Measurements from ENCODE around the gene DPH2. TPM values are rescaled to one million over a fixed set of nuclear protein-coding genes. Genes with fewer than 3 reads are reported as not detected.
A peak's percentile ranks its signal among the peaks of the same experiment; 100 is the strongest.

The DPH2 gene, protein sequence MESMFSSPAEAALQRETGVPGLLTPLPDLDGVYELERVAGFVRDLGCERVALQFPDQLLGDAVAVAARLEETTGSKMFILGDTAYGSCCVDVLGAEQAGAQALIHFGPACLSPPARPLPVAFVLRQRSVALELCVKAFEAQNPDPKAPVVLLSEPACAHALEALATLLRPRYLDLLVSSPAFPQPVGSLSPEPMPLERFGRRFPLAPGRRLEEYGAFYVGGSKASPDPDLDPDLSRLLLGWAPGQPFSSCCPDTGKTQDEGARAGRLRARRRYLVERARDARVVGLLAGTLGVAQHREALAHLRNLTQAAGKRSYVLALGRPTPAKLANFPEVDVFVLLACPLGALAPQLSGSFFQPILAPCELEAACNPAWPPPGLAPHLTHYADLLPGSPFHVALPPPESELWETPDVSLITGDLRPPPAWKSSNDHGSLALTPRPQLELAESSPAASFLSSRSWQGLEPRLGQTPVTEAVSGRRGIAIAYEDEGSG
- total RNA-seq, result 10 to 100 TPM; 22.2 to 27.7 TPM

DNA sequence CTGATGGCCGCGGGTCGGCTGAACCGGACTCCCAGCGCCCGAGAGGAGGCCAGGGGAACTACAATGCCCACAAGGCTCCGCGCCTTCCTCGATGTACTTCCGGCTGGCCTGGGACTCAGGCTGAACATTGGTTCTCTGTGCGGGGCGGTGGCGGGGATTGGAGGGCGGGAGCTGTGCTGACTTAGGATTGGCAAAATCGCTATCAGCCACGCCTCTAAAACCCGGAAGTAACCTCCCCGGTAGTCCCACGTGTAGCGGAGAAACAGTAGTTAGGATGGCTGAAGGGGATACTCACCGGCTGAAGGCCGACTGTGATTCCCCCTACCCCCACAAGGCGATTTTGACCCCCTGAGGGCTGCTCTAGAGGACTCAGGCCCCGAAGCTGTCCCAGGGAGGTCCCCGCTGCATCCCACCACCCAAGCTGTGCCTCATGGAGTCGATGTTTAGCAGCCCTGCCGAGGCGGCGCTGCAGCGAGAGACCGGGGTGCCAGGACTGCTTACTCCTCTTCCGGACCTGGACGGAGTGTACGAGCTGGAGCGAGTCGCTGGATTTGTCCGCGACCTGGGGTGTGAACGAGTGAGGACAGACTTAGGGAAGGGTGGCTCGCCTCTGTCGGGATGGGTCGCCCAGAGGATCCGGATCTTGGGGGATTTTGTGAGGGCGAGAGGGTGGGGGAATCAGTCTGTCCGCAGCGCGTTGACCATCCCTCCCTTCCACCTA is at the start of gene DPH2:
TSS of gene DPH2 (plus strand) at position 265 of the 721 bp plus-strand sequence. CDS start at position 431, 166 bp downstream.
- CTCF ChIA-PET, result interaction anchor here (1.1 to 1.7 kb wide), 3 partner anchors 21 to 78 kb away, joined by 3 to 8 read pairs (median 4); no protein-coding TSS in a partner anchor
- Mint-ChIP-seq H3K4me1 (ENCODE audit: low read depth) (peaks cover 26% of the 10 kb centered on the region), H3K4me3 (peak within 1 kb of the TSS; percentile 96)

DNA sequence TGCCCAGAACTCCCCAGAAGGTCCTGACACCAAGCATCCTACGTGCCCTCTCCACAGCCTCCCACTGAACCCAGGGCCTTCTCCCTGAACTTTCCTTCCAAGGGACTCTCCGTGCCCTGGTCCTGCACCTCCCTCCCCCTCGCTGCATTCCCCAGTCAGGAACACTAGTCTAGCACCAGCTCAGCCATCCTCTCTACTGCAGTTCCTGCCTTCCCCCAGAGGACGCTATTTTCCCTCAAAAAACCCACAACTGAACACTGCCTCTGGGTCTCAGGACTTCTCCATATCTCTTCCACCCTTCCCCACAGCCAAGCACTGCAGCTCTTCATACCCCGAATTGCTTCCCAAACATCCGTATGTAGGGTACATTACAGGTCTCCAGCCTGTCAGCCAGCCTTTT is 48.8 kb upstream of the DPH2 start:
- CTCF ChIA-PET, result interaction anchor here (1.6 kb wide), 1 partner anchor 157 kb away, joined by 6 read pairs; no protein-coding TSS in a partner anchor
- H3K27ac Mint-ChIP-seq, result no peak overlapping the region
- no peak for DNase-seq
- no peak overlapping the region for H3K4me3 Mint-ChIP-seq
- H3K27me3 Mint-ChIP-seq (ENCODE audit: low read depth), result no peaks in the 10 kb centered on the region
- no peaks in the 10 kb centered on the region for H3K9me3 Mint-ChIP-seq
- peaks cover 6% of the 10 kb centered on the region for H3K36me3 Mint-ChIP-seq (ENCODE audit: low read depth)
- intact Hi-C loops (cut with micrococcal nuclease), result no loop called here
- no peaks in the 10 kb centered on the region for H3K4me1 Mint-ChIP-seq (ENCODE audit: low read depth)

More for the DNA sequence above, at the start of gene DPH2:
- Mint-ChIP-seq H3K27ac (peak within 1 kb of the TSS; percentile 46), H3K36me3 (ENCODE audit: low read depth) (peaks cover 16% of the 10 kb centered on the region), H3K27me3 (ENCODE audit: low read depth) (no peaks in the 10 kb centered on the region), H3K9me3 (no peaks in the 10 kb centered on the region)
- DNase-seq, result peak; percentile 98
- intact Hi-C loops (cut with micrococcal nuclease), result loop anchor here (1.0 kb wide), 1 partner anchor 24 kb away; the partner anchor contains the start of gene IPO13

DNA sequence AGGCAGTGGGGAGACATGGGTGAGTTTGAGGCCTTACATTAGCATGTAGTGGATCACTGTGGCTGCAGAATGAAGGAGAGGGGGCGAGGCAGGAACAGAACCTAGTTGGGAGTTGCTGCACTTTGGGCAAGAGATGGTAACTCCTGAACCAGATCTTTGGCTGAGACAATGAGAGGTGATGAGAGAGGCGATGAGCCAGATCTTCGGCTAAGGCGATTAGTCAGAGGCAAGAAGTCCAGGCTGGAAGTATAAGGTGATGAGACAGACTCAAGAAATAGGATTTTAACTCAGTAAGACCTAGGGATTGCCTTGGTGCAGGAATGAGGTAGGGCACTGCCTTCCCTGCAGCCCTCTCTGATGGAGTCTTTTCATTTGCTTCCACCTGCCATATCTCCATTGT is 45.3 kb upstream of the DPH2 start:
- H3K9me3 Mint-ChIP-seq, result no peaks in the 10 kb centered on the region
- H3K4me1 Mint-ChIP-seq (ENCODE audit: low read depth), result no peaks in the 10 kb centered on the region
- no peaks in the 10 kb centered on the region for H3K27me3 Mint-ChIP-seq (ENCODE audit: low read depth)
- no peak overlapping the region for H3K4me3 Mint-ChIP-seq
- DNase-seq, result no peak
- H3K36me3 Mint-ChIP-seq (ENCODE audit: low read depth), result peaks cover 6% of the 10 kb centered on the region
- intact Hi-C loops (cut with micrococcal nuclease), result no loop called here
- CTCF ChIA-PET, result interaction anchor here (1.5 to 3.2 kb wide), 2 partner anchors 10 to 161 kb away, joined by 4 to 25 read pairs; partner anchors contain the start of gene ARTN
- no peak overlapping the region for H3K27ac Mint-ChIP-seq

DNA sequence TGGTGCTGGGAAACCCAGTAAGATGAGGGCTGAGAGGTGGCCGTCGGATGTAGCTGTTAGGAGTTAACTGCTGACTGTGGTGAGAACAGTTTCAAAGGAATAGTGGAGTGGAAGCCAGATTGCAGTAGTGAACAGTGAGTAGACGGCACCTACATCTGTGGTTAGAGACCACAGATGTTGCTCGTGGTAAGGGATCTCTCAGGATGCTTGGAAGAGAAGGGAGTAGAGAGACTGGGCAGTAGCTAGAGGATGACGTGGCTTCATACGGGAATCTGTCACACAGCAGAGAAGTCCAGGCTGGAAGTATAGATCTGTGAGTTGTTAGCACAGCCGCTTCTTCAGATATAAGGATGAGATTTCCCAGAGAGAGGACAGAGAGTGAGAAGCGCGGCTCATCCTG is 44.0 kb upstream of the DPH2 start:
- no peaks in the 10 kb centered on the region for H3K27me3 Mint-ChIP-seq (ENCODE audit: low read depth)
- CTCF ChIA-PET, result interaction anchor here (1.3 to 3.2 kb wide), 2 partner anchors 8 to 162 kb away, joined by 4 to 25 read pairs; partner anchors contain the start of gene ARTN
- DNase-seq, result no peak
- no peak overlapping the region for H3K27ac Mint-ChIP-seq
- H3K36me3 Mint-ChIP-seq (ENCODE audit: low read depth), result peaks cover 6% of the 10 kb centered on the region
- H3K4me1 Mint-ChIP-seq (ENCODE audit: low read depth), result no peaks in the 10 kb centered on the region
- no peaks in the 10 kb centered on the region for H3K9me3 Mint-ChIP-seq
- intact Hi-C loops (cut with micrococcal nuclease), result no loop called here
- no peak overlapping the region for H3K4me3 Mint-ChIP-seq

DNA sequence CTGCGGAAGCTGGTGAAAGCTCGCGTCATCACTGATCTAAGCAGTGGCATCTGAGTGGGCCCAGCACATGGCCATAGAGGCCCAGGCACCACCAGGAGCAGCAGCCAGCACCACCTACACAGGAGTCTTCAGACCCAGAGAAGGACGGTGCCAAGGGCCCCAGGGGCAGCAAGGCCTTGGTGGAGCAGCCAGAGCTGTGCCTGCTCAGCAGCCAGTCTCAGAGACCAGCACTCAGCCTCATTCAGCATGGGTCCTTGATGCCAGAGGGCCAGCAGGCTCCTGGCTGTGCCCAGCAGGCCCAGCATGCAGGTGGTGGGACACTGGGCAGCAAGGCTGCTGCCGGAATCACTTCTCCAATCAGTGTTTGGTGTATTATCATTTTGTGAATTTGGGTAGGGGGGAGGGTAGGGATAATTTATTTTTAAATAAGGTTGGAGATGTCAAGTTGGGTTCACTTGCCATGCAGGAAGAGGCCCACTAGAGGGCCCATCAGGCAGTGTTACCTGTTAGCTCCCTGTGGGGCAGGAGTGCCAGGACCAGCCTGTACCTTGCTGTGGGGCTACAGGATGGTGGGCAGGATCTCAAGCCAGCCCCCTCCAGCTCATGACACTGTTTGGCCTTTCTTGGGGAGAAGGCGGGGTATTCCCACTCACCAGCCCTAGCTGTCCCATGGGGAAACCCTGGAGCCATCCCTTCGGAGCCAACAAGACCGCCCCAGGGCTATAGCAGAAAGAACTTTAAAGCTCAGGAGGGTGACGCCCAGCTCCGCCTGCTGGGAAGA is 39.5 kb upstream of the DPH2 start:
- Mint-ChIP-seq H3K4me1 (ENCODE audit: low read depth) (peaks cover 12% of the 10 kb centered on the region), H3K36me3 (ENCODE audit: low read depth) (peaks cover 6% of the 10 kb centered on the region), H3K27me3 (ENCODE audit: low read depth) (peaks cover 25% of the 10 kb centered on the region), H3K4me3 (no peak overlapping the region), H3K9me3 (no peaks in the 10 kb centered on the region), H3K27ac (no peak overlapping the region)
- intact Hi-C loops (cut with micrococcal nuclease), result loop anchor here (5.0 to 10.0 kb wide), 3 partner anchors 98 to 706 kb away; partner anchors contain the start of gene HYI
- CTCF ChIA-PET, result interaction anchor here (0.6 to 11.7 kb wide), 6 partner anchors 9 to 464 kb away, joined by 3 to 246 read pairs (median 4); no protein-coding TSS in a partner anchor
- peak; percentile 42 for DNase-seq

DNA sequence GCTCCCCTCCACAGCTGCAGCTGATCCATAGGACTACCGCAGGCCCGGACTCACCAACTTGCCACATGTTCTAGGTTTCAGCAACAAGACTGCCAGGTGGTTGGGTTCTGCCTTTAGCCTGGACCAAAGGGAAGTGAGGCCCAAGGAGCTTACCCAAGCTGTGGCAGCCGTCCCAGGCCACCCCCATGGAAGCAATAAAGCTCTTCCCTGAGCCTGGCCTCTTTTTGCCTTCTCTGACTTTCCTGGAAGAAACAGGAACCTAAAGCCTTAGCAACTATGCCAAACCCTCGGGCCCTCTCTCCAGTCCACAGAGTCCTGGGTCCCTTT is 38.9 kb upstream of the DPH2 start:
- Mint-ChIP-seq H3K4me3 (no peak overlapping the region), H3K9me3 (no peaks in the 10 kb centered on the region), H3K36me3 (ENCODE audit: low read depth) (peaks cover under 1% of the 10 kb centered on the region), H3K27ac (no peak overlapping the region), H3K27me3 (ENCODE audit: low read depth) (peaks cover 30% of the 10 kb centered on the region), H3K4me1 (ENCODE audit: low read depth) (peaks cover 12% of the 10 kb centered on the region)
- no peak for DNase-seq
- intact Hi-C loops (cut with micrococcal nuclease), result loop anchor here (5.0 to 10.0 kb wide), 3 partner anchors 99 to 706 kb away; partner anchors contain the start of gene HYI
- CTCF ChIA-PET, result interaction anchor here (1.1 to 11.7 kb wide), 4 partner anchors 9 to 164 kb away, joined by 3 to 246 read pairs (median 4); no protein-coding TSS in a partner anchor

DNA sequence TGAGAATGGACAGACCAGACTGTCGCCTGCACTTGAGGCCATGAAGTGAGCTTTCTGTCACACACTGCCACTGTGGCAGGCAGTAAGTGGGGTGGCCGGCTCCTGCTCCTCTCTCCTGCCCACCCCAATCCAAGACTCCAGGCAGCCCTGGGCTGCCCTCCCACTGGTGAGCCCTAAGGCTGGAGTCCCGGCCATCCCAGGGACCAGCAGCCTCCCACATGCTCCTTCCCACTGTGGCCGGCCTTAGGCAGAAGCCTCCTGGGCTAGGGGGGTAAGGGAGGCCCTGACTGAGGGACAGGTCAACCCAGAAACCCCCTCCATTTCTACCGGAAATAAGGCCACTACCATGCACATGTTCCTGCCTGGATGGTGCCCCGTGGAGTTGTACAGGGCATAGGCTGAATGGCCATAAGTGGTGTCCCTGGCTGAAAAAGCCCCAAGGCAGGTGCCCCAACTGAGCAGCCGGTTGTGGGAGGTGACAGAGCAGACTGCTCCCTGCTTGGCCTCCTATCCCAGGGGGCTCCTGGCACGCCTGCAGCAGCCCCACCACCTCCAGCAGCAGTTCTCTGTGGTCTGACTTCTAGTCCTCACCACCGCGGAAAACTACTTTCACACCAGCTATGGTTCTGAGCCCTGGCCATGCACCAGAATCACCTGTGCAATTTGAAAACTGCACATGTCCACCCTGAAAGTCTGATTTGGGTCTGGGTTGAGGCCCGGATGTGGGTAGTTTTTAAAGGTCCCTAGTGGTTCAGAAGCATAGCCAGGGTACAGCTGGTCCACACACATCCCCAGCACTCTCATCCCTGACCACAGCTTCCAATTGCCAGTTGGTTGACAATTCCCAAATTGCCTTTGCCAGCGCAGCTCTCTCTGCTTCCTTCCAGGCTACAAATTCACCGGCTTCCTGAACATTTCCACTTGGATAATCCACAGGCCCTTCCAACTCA is 37.8 kb upstream of the DPH2 start:
- CTCF ChIA-PET, result interaction anchor here (0.6 to 11.7 kb wide), 4 partner anchors 13 to 274 kb away, joined by 3 to 246 read pairs (median 40); partner anchors contain the start of gene IPO13
- no peak overlapping the region for H3K4me3 Mint-ChIP-seq
- no peaks in the 10 kb centered on the region for H3K9me3 Mint-ChIP-seq
- H3K27me3 Mint-ChIP-seq (ENCODE audit: low read depth), result peaks cover 34% of the 10 kb centered on the region
- no peak overlapping the region for H3K27ac Mint-ChIP-seq
- no peaks in the 10 kb centered on the region for H3K36me3 Mint-ChIP-seq (ENCODE audit: low read depth)
- intact Hi-C loops (cut with micrococcal nuclease), result loop anchor here (5.0 to 10.0 kb wide), 3 partner anchors 100 to 707 kb away; partner anchors contain the start of gene HYI
- no peak for DNase-seq
- H3K4me1 Mint-ChIP-seq (ENCODE audit: low read depth), result peaks cover 14% of the 10 kb centered on the region

DNA sequence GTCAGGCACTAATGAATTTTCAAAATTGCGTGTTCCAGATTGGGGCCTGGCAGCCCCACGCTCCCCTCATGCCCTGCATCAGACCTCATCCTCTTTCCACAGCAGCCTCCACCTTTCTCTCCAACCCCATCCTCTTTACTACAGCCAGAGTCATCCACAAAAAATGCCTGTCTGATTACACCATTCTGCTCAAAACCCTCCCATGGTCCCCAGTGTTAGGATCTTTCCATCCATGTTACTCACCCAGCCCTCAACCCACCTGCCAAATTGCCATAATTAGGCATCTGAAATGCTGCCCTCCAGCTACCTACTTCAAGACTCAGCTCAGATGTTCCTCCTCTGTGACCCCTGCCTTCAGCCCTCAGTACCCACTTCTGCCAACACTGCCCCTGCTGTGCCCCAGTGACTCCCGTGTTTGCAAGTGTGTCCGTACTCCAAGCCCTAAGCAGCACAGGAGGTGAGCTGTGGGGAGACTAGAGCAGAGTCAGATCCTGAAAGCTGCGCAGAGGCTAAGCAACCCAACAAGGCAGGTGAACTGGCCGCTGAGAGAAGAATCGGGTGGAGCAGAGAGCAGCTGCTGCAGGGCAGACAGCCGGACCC is 36.9 kb upstream of the DPH2 start:
- CTCF ChIA-PET, result interaction anchor here (0.9 to 11.7 kb wide), 7 partner anchors 9 to 288 kb away, joined by 3 to 246 read pairs (median 5); partner anchors contain the start of gene IPO13
- H3K9me3 Mint-ChIP-seq, result no peaks in the 10 kb centered on the region
- peak overlapping the region; percentile 14 for H3K27ac Mint-ChIP-seq
- H3K36me3 Mint-ChIP-seq (ENCODE audit: low read depth), result no peaks in the 10 kb centered on the region
- peaks cover 14% of the 10 kb centered on the region for H3K4me1 Mint-ChIP-seq (ENCODE audit: low read depth)
- intact Hi-C loops (cut with micrococcal nuclease), result loop anchor here (5.0 to 10.0 kb wide), 3 partner anchors 101 to 708 kb away; partner anchors contain the start of gene HYI
- peaks cover 34% of the 10 kb centered on the region for H3K27me3 Mint-ChIP-seq (ENCODE audit: low read depth)
- DNase-seq, result no peak
- no peak overlapping the region for H3K4me3 Mint-ChIP-seq

DNA sequence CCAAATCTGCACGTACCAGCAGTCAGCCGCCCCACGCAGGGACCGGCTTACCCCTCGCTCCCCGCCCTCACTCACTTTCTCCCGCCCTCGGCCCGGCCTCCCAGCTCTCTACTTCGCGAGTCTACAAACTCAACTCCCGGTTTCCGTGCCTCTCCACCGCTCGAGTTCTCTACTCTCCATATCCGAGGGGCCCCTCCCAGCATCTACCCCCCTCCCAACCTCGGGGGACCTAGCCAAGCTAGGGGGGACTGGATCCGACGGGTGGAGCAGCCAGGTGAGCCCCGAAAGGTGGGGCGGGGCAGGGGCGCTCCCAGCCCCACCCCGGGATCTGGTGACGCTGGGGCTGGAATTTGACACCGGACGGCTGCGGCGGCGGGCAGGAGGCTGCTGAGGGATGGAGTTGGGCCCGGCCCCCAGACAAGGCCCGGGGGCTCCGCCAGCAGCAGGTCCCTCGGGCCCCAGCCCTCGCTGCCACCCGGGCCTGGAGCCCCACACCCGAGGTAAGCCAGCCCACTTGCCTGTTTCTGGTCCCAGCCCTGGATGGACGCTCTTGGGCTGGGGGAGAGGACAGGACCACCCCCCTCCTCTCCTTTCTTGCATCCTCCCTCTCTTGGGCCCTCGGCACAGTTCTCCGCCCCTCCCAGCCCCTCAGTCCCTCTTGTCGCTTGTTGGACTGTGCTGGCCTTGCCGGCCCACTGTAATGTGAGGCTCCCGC is 36.3 kb upstream of the DPH2 start, which contains the start of gene ARTN:
TSS of gene ARTN (plus strand) at position 416 of the 715 bp plus-strand sequence. CDS start 1,856 bp downstream, outside the sequence.
- peaks cover 34% of the 10 kb centered on the region for H3K27me3 Mint-ChIP-seq (ENCODE audit: low read depth)
- H3K36me3 Mint-ChIP-seq (ENCODE audit: low read depth), result no peaks in the 10 kb centered on the region
- DNase-seq, result peak; percentile 23
- CTCF ChIA-PET, result interaction anchor here (0.5 to 11.7 kb wide), 18 partner anchors 9 to 403 kb away, joined by 3 to 246 read pairs (median 4); partner anchors contain the start of genes IPO13 and PTPRF
- intact Hi-C loops (cut with micrococcal nuclease), result loop anchor here (1.0 to 10.0 kb wide), 7 partner anchors 13 to 709 kb away; partner anchors contain the start of genes HYI, IPO13 and ST3GAL3
- peaks cover 14% of the 10 kb centered on the region for H3K4me1 Mint-ChIP-seq (ENCODE audit: low read depth)
- H3K9me3 Mint-ChIP-seq, result no peaks in the 10 kb centered on the region
- H3K4me3 Mint-ChIP-seq, result peak within 1 kb of the TSS; percentile 36
- H3K27ac Mint-ChIP-seq, result peak within 1 kb of the TSS; percentile 14
